GM12801 (cell line): Measurements from ENCODE around the gene ELK4.

Experiments used
- TF ChIP-seq, protein P1 (sequence below): IDR thresholded peaks from one replicate; pipeline ENCODE4 v1.5.1; 2011; ENCODE audit warnings: control low read depth; ENCODE audit not compliant: insufficient read length; ENCODE audit errors: extremely low read depth

ELK4 gene

DNA sequence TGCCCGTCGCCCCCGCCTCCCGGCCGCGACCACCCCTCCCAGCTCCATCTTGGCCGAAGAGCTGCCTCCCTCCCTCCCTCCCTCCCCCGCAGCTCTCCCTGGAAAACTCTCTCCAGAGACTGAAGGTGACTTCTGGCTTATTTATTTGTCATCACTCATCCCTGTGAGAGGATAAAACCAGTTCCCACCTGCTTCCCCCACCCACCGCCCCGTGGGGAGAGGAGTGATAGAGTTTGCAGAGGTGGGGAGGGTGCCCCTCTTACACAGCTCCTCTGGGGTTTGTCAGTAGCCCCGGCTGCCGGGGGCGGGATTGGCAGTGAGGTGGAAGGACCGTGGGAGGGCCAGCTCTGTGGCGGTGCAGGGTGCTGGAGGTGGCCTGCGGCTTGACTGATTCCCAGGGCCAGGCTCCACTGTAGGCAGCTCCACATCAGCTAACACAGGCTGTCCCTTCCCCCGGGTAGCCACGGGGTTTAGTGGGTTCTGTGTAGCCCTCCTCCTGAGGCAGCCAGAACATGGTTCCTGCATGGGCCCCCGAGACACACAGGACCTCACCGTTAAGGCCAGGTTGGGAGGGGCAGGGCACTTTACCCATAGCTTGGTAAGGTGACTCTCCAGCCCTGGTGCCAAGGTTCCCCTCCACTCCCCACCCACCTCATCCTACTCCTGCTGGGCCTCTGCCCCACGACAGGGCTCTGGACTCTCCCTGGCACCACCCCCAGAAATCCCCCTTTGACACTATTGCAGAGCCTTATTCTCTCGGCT, 62.2 kb downstream of the ELK4 start:
- TF ChIP-seq, protein P1, sequence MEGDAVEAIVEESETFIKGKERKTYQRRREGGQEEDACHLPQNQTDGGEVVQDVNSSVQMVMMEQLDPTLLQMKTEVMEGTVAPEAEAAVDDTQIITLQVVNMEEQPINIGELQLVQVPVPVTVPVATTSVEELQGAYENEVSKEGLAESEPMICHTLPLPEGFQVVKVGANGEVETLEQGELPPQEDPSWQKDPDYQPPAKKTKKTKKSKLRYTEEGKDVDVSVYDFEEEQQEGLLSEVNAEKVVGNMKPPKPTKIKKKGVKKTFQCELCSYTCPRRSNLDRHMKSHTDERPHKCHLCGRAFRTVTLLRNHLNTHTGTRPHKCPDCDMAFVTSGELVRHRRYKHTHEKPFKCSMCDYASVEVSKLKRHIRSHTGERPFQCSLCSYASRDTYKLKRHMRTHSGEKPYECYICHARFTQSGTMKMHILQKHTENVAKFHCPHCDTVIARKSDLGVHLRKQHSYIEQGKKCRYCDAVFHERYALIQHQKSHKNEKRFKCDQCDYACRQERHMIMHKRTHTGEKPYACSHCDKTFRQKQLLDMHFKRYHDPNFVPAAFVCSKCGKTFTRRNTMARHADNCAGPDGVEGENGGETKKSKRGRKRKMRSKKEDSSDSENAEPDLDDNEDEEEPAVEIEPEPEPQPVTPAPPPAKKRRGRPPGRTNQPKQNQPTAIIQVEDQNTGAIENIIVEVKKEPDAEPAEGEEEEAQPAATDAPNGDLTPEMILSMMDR = no peak

- TF ChIP-seq, protein P1 = no peak
Observed at GRCh38 chr1:205568469-205569361, 63.1 kb downstream of the ELK4 start.

DNA sequence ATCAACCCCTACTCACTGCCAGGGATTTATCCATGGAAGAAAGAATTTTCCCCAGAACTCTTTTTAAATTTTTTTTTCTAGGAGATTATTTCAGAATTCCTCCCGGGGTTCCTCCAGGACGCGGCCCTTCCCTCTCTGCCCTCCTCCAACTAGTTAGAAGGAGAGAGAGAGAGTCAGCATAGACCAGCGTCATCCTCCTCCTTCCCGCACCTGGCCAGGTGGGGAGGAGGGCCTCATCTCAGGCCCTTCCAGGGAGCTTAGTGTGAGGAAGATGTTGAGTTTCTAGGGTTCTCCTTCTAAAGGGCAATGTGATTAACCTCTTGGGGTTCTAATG, 63.7 kb downstream of the ELK4 start:
- TF ChIP-seq, protein P1 = no peak

GRCh38 chr1:205567716-205568115, 64.1 kb downstream of the ELK4 start:
- TF ChIP-seq, protein P1 = no peak

DNA sequence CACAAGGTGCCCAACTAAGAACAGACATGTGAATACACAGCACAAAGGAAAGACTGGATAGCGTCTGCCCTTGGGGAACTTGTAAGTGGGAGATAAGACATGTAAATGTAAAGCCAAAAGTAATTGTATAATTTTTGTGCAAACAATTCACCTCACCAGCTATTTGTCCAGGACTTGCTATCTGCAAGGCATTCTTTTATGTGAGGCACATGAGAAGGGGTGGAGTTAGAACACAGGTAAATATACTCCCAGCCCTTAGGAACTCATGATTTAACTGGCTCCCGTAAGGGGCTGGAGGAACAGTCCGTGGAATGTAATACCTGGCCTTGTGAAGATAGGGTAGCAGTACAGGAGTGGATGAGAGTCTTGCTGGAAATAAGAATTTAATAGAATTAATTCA, 66.0 kb downstream of the ELK4 start:
- TF ChIP-seq, protein P1 = no peak

GRCh38 chr1:205563927-205564441, 67.8 kb downstream of the ELK4 start:
- TF ChIP-seq, protein P1 = no peak

DNA sequence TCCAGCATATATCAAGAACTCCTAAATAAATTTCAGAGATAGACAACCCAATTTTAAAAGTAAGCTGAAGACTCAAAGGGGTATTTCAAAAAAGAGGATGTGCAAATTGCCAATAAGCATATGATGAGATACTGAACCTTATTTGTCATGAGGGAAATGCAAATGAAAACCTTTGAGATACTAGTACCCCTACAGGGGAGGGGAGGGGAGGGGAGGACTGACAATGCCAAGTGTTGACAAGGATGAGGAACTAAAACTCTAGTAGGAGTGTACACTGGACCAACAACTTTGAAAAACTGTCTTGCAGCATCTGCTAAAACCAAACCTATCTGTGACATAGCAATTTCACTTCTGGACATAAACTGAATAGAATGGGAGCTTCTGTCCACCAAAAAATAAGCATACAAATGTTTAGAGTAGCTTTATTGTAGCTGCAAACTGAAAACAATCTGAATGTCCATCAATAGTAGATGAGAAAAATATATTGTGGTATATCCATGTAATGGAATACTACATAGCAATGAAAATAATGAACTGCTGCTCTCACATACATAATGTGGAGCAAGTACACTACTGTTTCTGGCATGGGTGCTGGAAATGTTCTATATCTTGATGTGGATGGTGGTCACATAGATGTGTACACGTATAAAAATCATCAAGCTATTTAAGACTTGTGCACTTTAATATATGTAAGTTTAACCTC, 70.2 kb downstream of the ELK4 start:
- TF ChIP-seq, protein P1 = no peak
